NOMO-1 treated with dmso at 0.1 percent for 144 hours (cell line): ENCODE results near the gene SMCR8.
"Not testable (repeated sequence)": the region's sequence is repeated elsewhere in the genome, so short reads cannot be mapped to it uniquely, and the experiment has no call there.

Experiments
- DNase-seq: peaks from one replicate; lab custom pipeline; 2025; ENCODE audit not compliant: unreplicated experiment; lab: John Stamatoyannopoulos, UW

The SMCR8 gene

GRCh38 chr17:18315961-18316360 lies 868 bp downstream of the SMCR8 start:
- DNase-seq, result no peak

- DNase-seq, result no peak
Measured at GRCh38 chr17:18318117-18318516, 3.0 kb downstream of the SMCR8 start.

- no peak for DNase-seq
Measured at GRCh38 chr17:18318771-18319450, 3.8 kb downstream of the SMCR8 start.

- no peak for DNase-seq
Measured at GRCh38 chr17:18319604-18320256, 4.6 kb downstream of the SMCR8 start.

- DNase-seq, result no peak
Measured at GRCh38 chr17:18320301-18320700, 5.2 kb downstream of the SMCR8 start.

GRCh38 chr17:18321309-18321708 lies 6.2 kb downstream of the SMCR8 start:
- DNase-seq, result no peak

- no peak for DNase-seq
Measured at GRCh38 chr17:18322522-18322921, 7.4 kb downstream of the SMCR8 start.

- DNase-seq, result no peak
Measured at GRCh38 chr17:18323007-18323406, 7.9 kb downstream of the SMCR8 start.

GRCh38 chr17:18323507-18324139 lies 8.5 kb downstream of the SMCR8 start:
- DNase-seq, result no peak

GRCh38 chr17:18324140-18325050 lies 9.3 kb downstream of the SMCR8 start:
- no peak for DNase-seq

GRCh38 chr17:18326039-18326438 lies 10.9 kb downstream of the SMCR8 start:
- DNase-seq, result no peak

GRCh38 chr17:18326572-18326971 lies 11.5 kb downstream of the SMCR8 start:
- no peak for DNase-seq

GRCh38 chr17:18327093-18327492 lies 12.0 kb downstream of the SMCR8 start:
- no peak for DNase-seq

- no peak for DNase-seq
Measured at GRCh38 chr17:18327556-18327955, 12.5 kb downstream of the SMCR8 start.

- DNase-seq, result no peak
Measured at GRCh38 chr17:18328643-18329204, 13.6 kb downstream of the SMCR8 start.

GRCh38 chr17:18331879-18332278 lies 16.8 kb downstream of the SMCR8 start:
- DNase-seq, result no peak

- no peak for DNase-seq
Measured at GRCh38 chr17:18332909-18333489, 17.9 kb downstream of the SMCR8 start.

- DNase-seq, result not testable (repeated sequence)
Measured at GRCh38 chr17:18338158-18338557, 23.1 kb downstream of the SMCR8 start.

GRCh38 chr17:18339933-18340332 lies 24.8 kb downstream of the SMCR8 start:
- DNase-seq, result no peak

GRCh38 chr17:18344021-18344420 lies 28.9 kb downstream of the SMCR8 start:
- DNase-seq, result no peak

GRCh38 chr17:18353541-18353940 lies 38.4 kb downstream of the SMCR8 start:
- no peak for DNase-seq
